GM23338 (cell line): ENCODE data around the gene AK9. TPM values are rescaled to one million over a fixed set of nuclear protein-coding genes. Genes with fewer than 3 reads are reported as not detected.
"Not testable (repeated sequence)": the region's sequence is repeated elsewhere in the genome, so short reads cannot be mapped to it uniquely, and the experiment has no call there.

Source experiments
- ATAC-seq: fragments of 200-7000 bp; cut with Tn5 transposase; 3 replicates; pipeline ENCODE4 v1.9.1; 2020
- DNase-seq: peaks from one replicate; pipeline ENCODE4 v3.0.0-alpha.2; 2015; ENCODE audit warnings: low spot score
- H2AFZ ChIP-seq: fragments of 200-600 bp; sonication (generic); 2 replicates; pipeline ENCODE4 v1.8.0; 2016; ENCODE audit warnings: antibody characterized with exemption, mild to moderate bottlenecking, moderate library complexity
- H3F3A ChIP-seq: fragments of 200-600 bp; sonication (generic); replicated peaks from 2 replicates; pipeline ENCODE4 v1.8.0; 2017; ENCODE audit warnings: antibody characterized with exemption, mixed run types, low read depth
- H3K27ac ChIP-seq: fragments of 200-600 bp; sonication (generic); 2 replicates; pipeline ENCODE4 v1.6.1; 2016; ENCODE audit warnings: low read depth
- H3K27me3 ChIP-seq: fragments of 200-600 bp; sonication (generic); 2 replicates; pipeline ENCODE4 v1.8.0; 2016; ENCODE audit warnings: mild to moderate bottlenecking, mixed run types, moderate library complexity; ENCODE audit not compliant: insufficient read depth
- H3K36me3 ChIP-seq: fragments of 200-600 bp; sonication (generic); 2 replicates; pipeline ENCODE4 v1.8.0; 2016; ENCODE audit warnings: mild to moderate bottlenecking; ENCODE audit not compliant: insufficient read depth
- H3K4me1 ChIP-seq: fragments of 200-600 bp; sonication (generic); 2 replicates; pipeline ENCODE4 v1.8.0; 2016; ENCODE audit warnings: mild to moderate bottlenecking, moderate library complexity; ENCODE audit not compliant: insufficient read depth
- H3K4me2 ChIP-seq: fragments of 200-600 bp; sonication (generic); 2 replicates; pipeline ENCODE4 v1.7.1; 2017; ENCODE audit warnings: mixed run types
- H3K4me3 ChIP-seq: fragments of 200-600 bp; sonication (generic); 2 replicates; pipeline ENCODE4 v1.6.1; 2016; ENCODE audit warnings: mixed run types
- H3K79me2 ChIP-seq: fragments of 200-600 bp; sonication (generic); replicated peaks from 2 replicates; pipeline ENCODE4 v1.8.0; 2017; ENCODE audit warnings: mild to moderate bottlenecking; ENCODE audit not compliant: insufficient read depth
- H3K9me2 ChIP-seq: fragments of 200-600 bp; sonication (generic); 2 replicates; pipeline ENCODE4 v1.8.0; 2017; ENCODE audit not compliant: insufficient read depth
- H4K20me1 ChIP-seq: fragments of 200-600 bp; sonication (generic); replicated peaks from 2 replicates; pipeline ENCODE4 v1.8.0; 2017; ENCODE audit warnings: mild to moderate bottlenecking; ENCODE audit not compliant: insufficient read depth
- H3K27ac Mint-ChIP-seq: 2 replicates; pipeline ENCODE4 v1.8.0; 2020; ENCODE audit warnings: inconsistent platforms, mild to moderate bottlenecking, moderate library complexity, mixed read lengths
- H3K27me3 Mint-ChIP-seq: 3 replicates; pipeline ENCODE4 v1.8.0; 2022; ENCODE audit warnings: low read depth, mild to moderate bottlenecking, moderate library complexity, mixed read lengths, inconsistent platforms; ENCODE audit not compliant: insufficient read depth, poor library complexity
- H3K36me3 Mint-ChIP-seq: 3 replicates; pipeline ENCODE4 v1.8.0; 2021; ENCODE audit warnings: low read depth, mild to moderate bottlenecking, inconsistent platforms, moderate library complexity, mixed read lengths
- H3K4me1 Mint-ChIP-seq: 3 replicates; pipeline ENCODE4 v1.8.0; 2020; ENCODE audit warnings: mild to moderate bottlenecking, inconsistent platforms, mixed read lengths
- H3K4me3 Mint-ChIP-seq: 3 replicates; pipeline ENCODE4 v1.8.0; 2021; ENCODE audit warnings: moderate library complexity, mild to moderate bottlenecking, inconsistent platforms, mixed read lengths
- H3K9me3 Mint-ChIP-seq: 3 replicates; pipeline ENCODE4 v1.8.0; 2020; ENCODE audit warnings: moderate library complexity, mild to moderate bottlenecking, inconsistent platforms, mixed read lengths
- CREB1 ChIP-seq: fragments of 250-450 bp; sonication (Bioruptor Pico); IDR thresholded peaks from 2 replicates; pipeline ENCODE4 v1.5.0; 2020; ENCODE audit warnings: low read depth, mild to moderate bottlenecking, moderate library complexity
- CTCF ChIP-seq, 2 experiments: fragments of 200-600 bp in 1 of 2; sonication (generic) in 1 of 2; conservative IDR thresholded peaks; 2 replicates each; pipeline versions ENCODE4 v1.5.1 to v1.6.1; 2016 to 2017; ENCODE audit warnings: antibody characterized with exemption in 2 of 2, low read depth in 2 of 2, mild to moderate bottlenecking in 2 of 2, moderate library complexity in 1 of 2
- ETS1 ChIP-seq: IDR thresholded peaks from 2 replicates; pipeline ENCODE4 v1.6.1; 2016; ENCODE audit warnings: antibody characterized with exemption
- EZH2 ChIP-seq: fragments of 200-600 bp; sonication (generic); IDR thresholded peaks from one replicate; pipeline ENCODE4 v1.8.0; 2017; ENCODE audit warnings: antibody characterized with exemption, mild to moderate bottlenecking, low read depth; ENCODE audit not compliant: unreplicated experiment
- EZH2phosphoT487 ChIP-seq: fragments of 200-600 bp; sonication (generic); IDR thresholded peaks from one replicate; pipeline ENCODE4 v1.8.1; 2018; ENCODE audit warnings: antibody characterized with exemption; ENCODE audit not compliant: unreplicated experiment
- JUNB ChIP-seq: IDR thresholded peaks from one replicate; pipeline ENCODE4 v1.6.1; 2016; ENCODE audit warnings: antibody characterized with exemption; ENCODE audit not compliant: unreplicated experiment
- REST ChIP-seq: IDR thresholded peaks from one replicate; pipeline ENCODE4 v1.6.1; 2018; ENCODE audit warnings: antibody characterized with exemption; ENCODE audit not compliant: unreplicated experiment
- STAT1 ChIP-seq: IDR thresholded peaks from one replicate; pipeline ENCODE4 v1.6.1; 2016; ENCODE audit warnings: antibody characterized with exemption; ENCODE audit not compliant: unreplicated experiment
- ZNF331 ChIP-seq: fragments of 250-450 bp; sonication (Bioruptor Pico); IDR thresholded peaks from 2 replicates; pipeline ENCODE4 v1.5.0; 2020; ENCODE audit warnings: low read depth, mild to moderate bottlenecking, moderate library complexity
- polyA plus RNA-seq: library from polyadenylated mRNA; unstranded; fragments of >200 nt; fragmentation: Nextera tagmentation; extraction: Ambion mirVana; gene quantifications from 2 replicates; pipeline ENCODE4 v1.2.1, GENCODE V29; 2016
- total RNA-seq: library from RNA; depleted of rRNA; stranded (reverse); fragments of >200 nt; shearing (Covaris generic); gene quantifications from 2 replicates; pipeline ENCODE4 v1.2.3, GENCODE V29; 2014

AK9 gene
- total and polyA plus RNA-seq, 2 experiments from 2014 or later = 2.0 to 6.4 TPM

GRCh38 chr6:109523478-109523877 is 167.5 kb downstream of the AK9 start:
- Histone ChIP-seq H3K27me3 (no peaks in the 10 kb centered on the region), H3K27ac (no peak overlapping the region), H4K20me1 (no peaks in the 10 kb centered on the region), H3K36me3 (no peaks in the 10 kb centered on the region), H3K79me2 (no peaks in the 10 kb centered on the region), H3K4me2 (no peak overlapping the region), H3K4me1 (no peaks in the 10 kb centered on the region), H3K9me2 (no peaks in the 10 kb centered on the region), H3F3A (no peaks in the 10 kb centered on the region), H2AFZ (no peak overlapping the region), H3K4me3 (no peak overlapping the region)
- Mint-ChIP-seq H3K9me3 (peaks cover 13% of the 10 kb centered on the region), H3K27me3 (no peaks in the 10 kb centered on the region), H3K4me3 (no peak overlapping the region), H3K36me3 (peaks cover 5% of the 10 kb centered on the region; the same call in 2 of the 3 replicates), H3K27ac (no peak overlapping the region), H3K4me1 (peaks cover 3% of the 10 kb centered on the region; the same call in 2 of the 3 replicates)
- TF ChIP-seq EZH2phosphoT487 (no peak), ZNF331 (CRISPR knock-in tag) (no peak), STAT1 (no peak), REST (no peak), EZH2 (no peak), ETS1 (no peak)
- no peak for DNase-seq
- no peak for ATAC-seq

- Histone ChIP-seq H4K20me1 (no peaks in the 10 kb centered on the region), H3K36me3 (no peaks in the 10 kb centered on the region), H3K4me1 (no peaks in the 10 kb centered on the region), H2AFZ (no peak overlapping the region), H3F3A (no peaks in the 10 kb centered on the region), H3K9me2 (no peaks in the 10 kb centered on the region; the same call in 1 of the 2 replicates), H3K4me2 (no peak overlapping the region), H3K79me2 (no peaks in the 10 kb centered on the region), H3K27ac (no peak overlapping the region), H3K4me3 (no peak overlapping the region), H3K27me3 (no peaks in the 10 kb centered on the region)
- H3K36me3 Mint-ChIP-seq = peaks cover 5% of the 10 kb centered on the region; the same call in 2 of the 3 replicates
- H3K27ac Mint-ChIP-seq = no peak overlapping the region
- no peak overlapping the region for H3K4me3 Mint-ChIP-seq
- no peak for ATAC-seq
- no peak for DNase-seq
- H3K4me1 Mint-ChIP-seq = no peaks in the 10 kb centered on the region
- no peaks in the 10 kb centered on the region for H3K27me3 Mint-ChIP-seq
- H3K9me3 Mint-ChIP-seq = peaks cover 13% of the 10 kb centered on the region
- TF ChIP-seq EZH2phosphoT487 (no peak), CREB1 (no peak), JUNB (no peak), CTCF (conservative IDR thresholded peaks at IDR 0.05; ENCODE audit: low read depth in 2 of 2) (no peak)
Observed at GRCh38 chr6:109521080-109521479, 169.9 kb downstream of the AK9 start.

DNA sequence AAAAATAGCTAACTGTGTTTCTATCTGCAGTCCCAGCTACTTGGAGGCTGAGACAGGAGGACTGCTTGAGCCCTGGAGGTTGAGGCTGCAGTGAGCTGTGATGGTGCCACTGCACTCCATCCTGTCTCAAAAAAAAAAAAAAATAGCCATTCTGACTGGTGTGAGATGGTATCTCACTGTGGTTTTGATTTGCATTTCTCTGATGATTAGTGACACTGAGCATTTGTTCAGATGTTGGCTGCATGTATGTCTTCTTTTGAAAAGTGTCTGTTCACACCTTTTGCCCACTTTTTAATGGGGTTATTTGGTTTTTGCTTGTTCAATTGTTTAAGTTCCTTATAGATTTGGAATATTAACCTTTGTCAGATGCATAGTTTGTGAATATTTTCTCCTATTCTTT is 171.4 kb downstream of the AK9 start:
- H3K36me3 Mint-ChIP-seq, H3K4me1 ChIP-seq, DNase-seq, H3K36me3 ChIP-seq, H3K27me3 Mint-ChIP-seq, H4K20me1 ChIP-seq, H2AFZ ChIP-seq, H3K4me3 Mint-ChIP-seq, H3F3A ChIP-seq, H3K4me3 ChIP-seq, H3K4me1 Mint-ChIP-seq, H3K9me2 ChIP-seq, ATAC-seq, H3K4me2 ChIP-seq, H3K79me2 ChIP-seq, H3K27ac ChIP-seq, H3K27ac Mint-ChIP-seq, H3K27me3 ChIP-seq: not testable (repeated sequence)
- peaks cover 13% of the 10 kb centered on the region for H3K9me3 Mint-ChIP-seq
